A673 (cell line): ENCODE results near the gene KRI1. TPM values are rescaled to one million over a fixed set of nuclear protein-coding genes. Genes with fewer than 3 reads are reported as not detected.

Source experiments
- BruUV-seq: library from RNA; stranded (reverse); fragments of 400-500 nt; replicated peaks from 2 replicates; lab custom pipeline; 2021; lab: Mats Ljungman, UMichigan
- CTCF ChIA-PET: fragments of 300-600 bp; sonication (Branson Sonifier 250); formaldehyde crosslinking; loops from one replicate; lab custom pipeline; 2022; ENCODE audit warnings: antibody characterized with exemption; lab: Charles Lee
- POLR2A ChIA-PET: fragments of 300-600 bp; sonication (Branson Sonifier 250); formaldehyde crosslinking; loops from one replicate; lab custom pipeline; 2022; ENCODE audit warnings: antibody characterized with exemption; ENCODE audit not compliant: low non-redundant PET; lab: Charles Lee
- DNase-seq: peaks from one replicate; pipeline ENCODE4 v3.0.0-alpha.2; 2015; ENCODE audit warnings: low spot score
- H3K27ac ChIP-seq: fragments of 200-600 bp; sonication (generic); 2 replicates; pipeline ENCODE4 v1.5.1; 2016; ENCODE audit warnings: mixed run types, low read depth, mild to moderate bottlenecking, mixed read lengths, antibody characterized with exemption, low read length; ENCODE audit not compliant: poor library complexity, severe bottlenecking
- H3K27me3 ChIP-seq: fragments of 200-600 bp; sonication (generic); replicated peaks from 2 replicates; pipeline ENCODE4 v1.6.1; 2017; ENCODE audit warnings: mixed run types, low read depth, mild to moderate bottlenecking, mixed read lengths, antibody characterized with exemption, low read length; ENCODE audit not compliant: insufficient read depth, poor library complexity
- H3K36me3 ChIP-seq: fragments of 200-600 bp; sonication (generic); 2 replicates; pipeline ENCODE4 v1.6.1; 2016; ENCODE audit warnings: mixed run types, mild to moderate bottlenecking, mixed read lengths, antibody characterized with exemption, low read length; ENCODE audit not compliant: insufficient read depth, poor library complexity, severe bottlenecking
- H3K4me1 ChIP-seq: fragments of 200-600 bp; sonication (generic); 2 replicates; pipeline ENCODE4 v1.6.1; 2017; ENCODE audit warnings: mixed run types, mild to moderate bottlenecking, mixed read lengths, antibody characterized with exemption, low read length; ENCODE audit not compliant: insufficient read depth, poor library complexity, severe bottlenecking
- H3K4me3 ChIP-seq: fragments of 200-600 bp; sonication (generic); 2 replicates; pipeline ENCODE4 v1.5.1; 2016; ENCODE audit warnings: low read depth, mixed run types, mild to moderate bottlenecking, mixed read lengths, low read length; ENCODE audit not compliant: poor library complexity, severe bottlenecking
- H3K9me3 ChIP-seq: fragments of 200-600 bp; sonication (generic); 2 replicates; pipeline ENCODE4 v1.6.1; 2016; ENCODE audit warnings: mixed run types, low read depth, mild to moderate bottlenecking, mixed read lengths, antibody characterized with exemption, low read length; ENCODE audit not compliant: poor library complexity, severe bottlenecking
- EZH2 ChIP-seq: fragments of 200-600 bp; sonication (generic); IDR thresholded peaks from 2 replicates; pipeline ENCODE4 v1.6.1; 2017; ENCODE audit warnings: borderline replicate concordance, low read depth, mild to moderate bottlenecking, mixed read lengths, antibody characterized with exemption, low read length; ENCODE audit not compliant: poor library complexity, severe bottlenecking
- intact Hi-C: fragments of 100-400 bp; cut with micrococcal nuclease; formaldehyde crosslinking; loops from one replicate; pipeline ENCODE4 v1.10.0; 2022; ENCODE audit not compliant: unreplicated experiment
- total RNA-seq: library from RNA; stranded (reverse); gene quantifications from 2 replicates; pipeline ENCODE4 v1.2.3, GENCODE V29; 2021
- TF ChIP-seq, protein P1 (sequence below): fragments of 300-800, 200-600 bp; sonication (generic); conservative IDR thresholded peaks from 2 replicates; pipeline ENCODE4 v1.5.1; 2017; ENCODE audit warnings: low read depth, mild to moderate bottlenecking, antibody characterized with exemption, low read length, moderate library complexity, mixed read lengths

The KRI1 gene
- total RNA-seq, 1 experiment from 2014 or later = 47.8 TPM

DNA sequence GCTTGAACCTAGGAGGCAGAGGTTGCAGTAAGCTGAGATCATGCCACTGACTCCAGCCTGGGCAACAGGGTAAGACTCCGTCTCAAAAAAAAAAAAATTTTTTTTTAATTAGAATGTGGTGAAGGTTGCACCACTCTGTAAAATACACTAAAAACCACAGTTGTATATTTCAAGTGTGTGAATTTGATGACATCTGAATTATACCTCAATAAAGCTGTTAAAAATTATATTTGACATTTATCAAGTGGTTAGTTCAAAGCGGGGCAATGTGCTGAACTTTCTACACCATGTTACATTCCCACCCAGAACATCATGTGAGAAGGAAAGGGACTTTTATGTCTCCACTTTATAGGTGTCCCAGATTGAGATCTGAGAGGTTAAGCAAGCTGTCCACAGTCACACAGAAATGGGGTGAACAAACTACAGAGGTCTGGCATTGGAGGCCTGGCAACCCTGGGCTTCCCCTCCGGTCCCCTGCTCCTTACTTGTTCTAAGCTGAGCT lies 42.6 kb downstream of the KRI1 start:
- Histone ChIP-seq H3K4me3 (no peak overlapping the region), H3K27ac (no peak overlapping the region), H3K36me3 (no peaks in the 10 kb centered on the region), H3K27me3 (no peaks in the 10 kb centered on the region), H3K4me1 (no peaks in the 10 kb centered on the region), H3K9me3 (no peaks in the 10 kb centered on the region)
- TF ChIP-seq, protein P1, sequence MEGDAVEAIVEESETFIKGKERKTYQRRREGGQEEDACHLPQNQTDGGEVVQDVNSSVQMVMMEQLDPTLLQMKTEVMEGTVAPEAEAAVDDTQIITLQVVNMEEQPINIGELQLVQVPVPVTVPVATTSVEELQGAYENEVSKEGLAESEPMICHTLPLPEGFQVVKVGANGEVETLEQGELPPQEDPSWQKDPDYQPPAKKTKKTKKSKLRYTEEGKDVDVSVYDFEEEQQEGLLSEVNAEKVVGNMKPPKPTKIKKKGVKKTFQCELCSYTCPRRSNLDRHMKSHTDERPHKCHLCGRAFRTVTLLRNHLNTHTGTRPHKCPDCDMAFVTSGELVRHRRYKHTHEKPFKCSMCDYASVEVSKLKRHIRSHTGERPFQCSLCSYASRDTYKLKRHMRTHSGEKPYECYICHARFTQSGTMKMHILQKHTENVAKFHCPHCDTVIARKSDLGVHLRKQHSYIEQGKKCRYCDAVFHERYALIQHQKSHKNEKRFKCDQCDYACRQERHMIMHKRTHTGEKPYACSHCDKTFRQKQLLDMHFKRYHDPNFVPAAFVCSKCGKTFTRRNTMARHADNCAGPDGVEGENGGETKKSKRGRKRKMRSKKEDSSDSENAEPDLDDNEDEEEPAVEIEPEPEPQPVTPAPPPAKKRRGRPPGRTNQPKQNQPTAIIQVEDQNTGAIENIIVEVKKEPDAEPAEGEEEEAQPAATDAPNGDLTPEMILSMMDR = no peak
- no peak for TF ChIP-seq EZH2
- no peak for DNase-seq
- intact Hi-C loops = no loop called here
- ChIA-PET POLR2A (no interaction called here), CTCF (interaction anchor here (0.6 kb wide), 1 partner anchor 43 kb away, joined by 4 read pairs; the partner anchor contains the start of gene KRI1)
- BruUV-seq = no TSS peak

DNA sequence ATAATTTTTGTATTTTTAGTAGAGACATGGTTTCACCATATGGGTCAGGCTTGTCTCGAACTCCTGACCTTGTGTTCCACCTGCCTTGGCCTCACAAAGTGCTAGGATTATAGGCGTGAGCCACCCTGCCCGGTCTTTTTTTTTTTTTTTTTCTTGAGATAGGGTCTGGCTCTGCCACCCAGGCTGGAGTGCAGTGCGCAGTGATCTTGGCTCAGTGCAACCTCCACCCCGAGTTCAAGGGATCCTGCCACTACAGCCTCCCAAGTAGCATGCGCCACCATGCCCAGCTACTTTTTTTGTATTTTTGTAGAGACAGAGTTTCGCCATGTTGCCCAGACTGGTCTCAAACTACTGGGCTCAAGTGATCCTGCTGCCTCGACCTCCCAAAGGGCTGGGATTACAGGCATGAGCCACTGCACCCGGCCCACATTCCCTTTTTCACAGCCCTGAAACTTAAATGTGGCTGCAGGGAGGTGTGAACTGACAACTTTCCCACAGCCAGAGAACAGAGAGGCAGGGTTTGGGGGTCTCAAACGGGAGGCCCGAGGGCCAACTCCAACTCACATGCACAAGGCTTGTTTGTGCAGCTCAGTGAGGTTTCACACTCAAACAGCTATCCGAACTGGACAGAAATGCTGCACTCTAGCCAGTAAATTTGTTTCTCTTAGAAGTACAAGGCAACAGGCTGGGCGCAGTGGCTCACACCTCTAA lies 44.2 kb downstream of the KRI1 start:
- no TSS peak for BruUV-seq
- intact Hi-C loops = no loop called here
- Histone ChIP-seq H3K27me3 (no peaks in the 10 kb centered on the region), H3K4me3 (no peak overlapping the region), H3K36me3 (no peaks in the 10 kb centered on the region), H3K4me1 (no peaks in the 10 kb centered on the region), H3K27ac (no peak overlapping the region), H3K9me3 (no peaks in the 10 kb centered on the region)
- DNase-seq = no peak
- TF ChIP-seq EZH2 = no peak
- TF ChIP-seq, protein P1 = no peak
- ChIA-PET CTCF (interaction anchor here (0.6 kb wide), 2 partner anchors 30 to 118 kb away, joined by 5 to 6 read pairs; no protein-coding TSS in a partner anchor), POLR2A (no interaction called here)

DNA sequence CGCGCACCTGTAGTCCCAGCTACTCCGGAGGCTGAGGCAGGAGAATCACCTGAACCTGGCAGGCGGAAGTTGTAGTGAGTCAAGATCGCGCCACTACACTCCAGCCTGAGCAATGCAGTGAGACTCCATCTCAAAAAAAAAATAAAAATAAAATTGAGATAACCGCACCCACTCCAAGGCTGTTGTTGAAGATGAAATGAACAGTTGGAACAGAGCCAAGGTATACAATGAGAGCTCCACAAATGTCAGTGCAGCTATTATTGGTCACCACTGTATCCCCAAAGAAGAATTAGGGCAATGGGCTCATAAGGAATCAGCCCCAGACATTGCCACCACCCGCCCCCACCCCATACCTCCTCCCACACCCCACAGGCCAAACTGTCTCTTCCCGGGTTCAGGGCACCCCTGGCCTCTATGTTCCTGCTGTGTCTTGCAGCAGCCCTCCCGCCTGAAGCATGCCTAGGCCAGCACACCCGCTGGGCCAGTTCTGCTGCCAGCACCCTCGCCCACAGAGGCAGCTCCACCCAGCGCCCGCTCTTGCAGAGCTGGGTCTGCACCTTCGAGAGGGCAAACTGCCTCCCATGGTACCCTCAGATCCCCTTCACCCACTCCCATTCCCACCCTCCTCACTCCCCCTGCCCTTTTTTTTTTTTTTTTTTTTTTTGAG lies 45.0 kb downstream of the KRI1 start:
- no peak for DNase-seq
- BruUV-seq = no TSS peak
- no peaks in the 10 kb centered on the region for H3K36me3 ChIP-seq
- POLR2A ChIA-PET = interaction anchor here (0.7 kb wide), 1 partner anchor 209 kb away, joined by 6 read pairs; no protein-coding TSS in a partner anchor
- H3K4me1 ChIP-seq = no peaks in the 10 kb centered on the region
- TF ChIP-seq, protein P1 = no peak
- TF ChIP-seq EZH2 = no peak
- no peaks in the 10 kb centered on the region for H3K27me3 ChIP-seq
- H3K4me3 ChIP-seq = no peak overlapping the region
- H3K9me3 ChIP-seq = no peaks in the 10 kb centered on the region
- intact Hi-C loops = no loop called here
- no peak overlapping the region for H3K27ac ChIP-seq
- CTCF ChIA-PET = interaction anchor here (0.6 kb wide), 1 partner anchor 31 kb away, joined by 5 read pairs; no protein-coding TSS in a partner anchor
